ENCODE measurements around the gene CNTNAP2. TPM values are rescaled to one million over a fixed set of nuclear protein-coding genes. Genes with fewer than 3 reads are reported as not detected.

The CNTNAP2 gene
- total and polyA plus RNA-seq, 2 of the 4 experiments (the other 2 are of a cell fraction): not detected

GRCh38 chr7:146764458-146764857 lies 647.9 kb downstream of the CNTNAP2 start:
- H3K9me1 ChIP-seq (ENCODE audit: insufficient read depth, low read length): no peaks in the 10 kb centered on the region

More at GRCh38 chr7:146764458-146764857, 647.9 kb downstream of the CNTNAP2 start:
- H3K18ac ChIP-seq (ENCODE audit: low read depth, low read length): no peak overlapping the region
- H3K79me1 ChIP-seq (ENCODE audit: low read depth in 1 of 2, low read length in 2 of 2): no peaks in the 10 kb centered on the region
- TF ChIP-seq CEBPB (IDR thresholded peaks at IDR 0.05; ENCODE audit: low read depth, low read length) (no peak), MXI1 (IDR thresholded peaks at IDR 0.05; ENCODE audit: borderline replicate concordance, low read depth, low read length) (no peak), CHD1 (IDR thresholded peaks at IDR 0.05; ENCODE audit: low read depth, low read length) (no peak), RFX5 (IDR thresholded peaks at IDR 0.05; ENCODE audit: low read depth, low read length) (no peak), RCOR1 (IDR thresholded peaks at IDR 0.05; ENCODE audit: insufficient replicate concordance, low read length) (no peak), POLR2A (IDR thresholded peaks at IDR 0.05; ENCODE audit: low read depth, low read length) (no peak), BHLHE40 (IDR thresholded peaks at IDR 0.05; ENCODE audit: low read depth, low read length) (no peak), FOS (IDR thresholded peaks at IDR 0.05; ENCODE audit: low read depth, low read length) (no peak), RAD21 (IDR thresholded peaks at IDR 0.05; ENCODE audit: low read length) (no peak), CTCF (conservative IDR thresholded peaks at IDR 0.05; ENCODE audit: low read depth, low read length) (no peak), MAZ (IDR thresholded peaks at IDR 0.05; ENCODE audit: borderline replicate concordance, low read depth, low read length) (no peak), NFE2L2 (IDR thresholded peaks at IDR 0.05; ENCODE audit: low read depth, low read length) (no peak), ELK1 (IDR thresholded peaks at IDR 0.05; ENCODE audit: borderline replicate concordance, low read depth, low read length) (no peak)
- no peak overlapping the region for H3K14ac ChIP-seq (replicated peaks; ENCODE audit: low read depth, low read length)
- H2AK5ac ChIP-seq (ENCODE audit: low read depth, low read length): no peak overlapping the region
- no TSS peak for BruUV-seq (replicated peaks)
- WGBS, 2 experiments (ENCODE audit: extremely low coverage in 2 of 2, insufficient read length in 1 of 2): no CpG with 5 or more reads among the region's 3 CpGs
- no peak overlapping the region for H2BK5ac ChIP-seq (ENCODE audit: low read depth, low read length, poor library complexity, severe bottlenecking)
- dilution Hi-C loops (cut with HindIII; ENCODE audit: low sequenced_read_pairs, unreplicated experiment): no loop called here
- H3K27me3 ChIP-seq (ENCODE audit: control insufficient read depth, insufficient read depth, low read length): no peaks in the 10 kb centered on the region
- H3K4me3 ChIP-seq (ENCODE audit: insufficient read depth, low read depth, low read length): no peak overlapping the region
- H2BK20ac ChIP-seq (ENCODE audit: low read depth, low read length): no peak overlapping the region
- no peak overlapping the region for H3K4ac ChIP-seq (ENCODE audit: low read depth, low read length)
- no peak overlapping the region for H4K8ac ChIP-seq (ENCODE audit: low read depth in 2 of 2, low read length in 2 of 2)
- no peak overlapping the region for H3K56ac ChIP-seq (ENCODE audit: extremely low read depth, insufficient read depth, low read length)
- H2BK120ac ChIP-seq (ENCODE audit: low read depth, low read length): no peak overlapping the region
- H4K5ac ChIP-seq (ENCODE audit: low read depth, low read length): no peak overlapping the region
- POLR2A ChIA-PET (ENCODE audit: unreplicated experiment): no interaction called here
- H3K27ac ChIP-seq (ENCODE audit: insufficient read depth, low read length): no peak overlapping the region
- DNase-seq: no peak
- H4K20me1 ChIP-seq (ENCODE audit: insufficient read depth, low read length): no peaks in the 10 kb centered on the region
- no peaks in the 10 kb centered on the region for H3K9me3 ChIP-seq (ENCODE audit: control insufficient read depth, insufficient read depth, low read length)
- no peak overlapping the region for H2AK9ac ChIP-seq (replicated peaks; ENCODE audit: low read depth, low read length, poor library complexity)
- CTCF ChIA-PET: interaction anchor here (0.6 kb wide), 1 partner anchor 38 kb away, joined by 5 read pairs; no protein-coding TSS in a partner anchor
- no peak overlapping the region for H3K4me2 ChIP-seq (ENCODE audit: low read depth, low read length)
- H3K23ac ChIP-seq (ENCODE audit: low read depth, low read length): no peak overlapping the region
- H2AFZ ChIP-seq (replicated peaks; ENCODE audit: low read length, poor library complexity): no peak overlapping the region
- ATAC-seq (ENCODE audit: low read depth): no peak
- H4K91ac ChIP-seq (ENCODE audit: insufficient read depth, low read depth, low read length): no peak overlapping the region
- intact Hi-C loops (cut with micrococcal nuclease): no loop called here
- H3K4me1 ChIP-seq (ENCODE audit: control insufficient read depth, insufficient read depth, low read length): no peaks in the 10 kb centered on the region
- no peak overlapping the region for H2BK15ac ChIP-seq (ENCODE audit: low read depth, low read length)
- H3K9ac ChIP-seq (ENCODE audit: low read depth, low read length): no peak overlapping the region
- in situ Hi-C loops (cut with MboI; ENCODE audit: low sequenced_read_pairs): no loop called here
- no peaks in the 10 kb centered on the region for H3K36me3 ChIP-seq (ENCODE audit: control insufficient read depth, insufficient read depth, low read length)
